Posterior vena cava (tissue), 2 donors: ENCODE measurements around the gene TTLL6. TPM values are rescaled to one million over a fixed set of nuclear protein-coding genes. Genes with fewer than 3 reads are reported as not detected.
"Not testable (repeated sequence)": the region's sequence is repeated elsewhere in the genome, so short reads cannot be mapped to it uniquely, and the experiment has no call there.

Source experiments
- DNase-seq: peaks from one replicate; pipeline ENCODE4 v3.0.0-alpha.2; 2020; ENCODE audit warnings: low spot score
- intact Hi-C, 2 donors: fragments of 100-400 bp; cut with DNase I; formaldehyde crosslinking; loops; one replicate each; pipeline versions ENCODE4 v1.14.1 to v1.14.2; 2022 to 2023
- long read RNA-seq, 2 donors: library from polyadenylated mRNA; unstranded; transcript quantifications; one replicate each; pipeline ENCODE4 v2.0.0, GENCODE V29; 2020 to 2021
- total RNA-seq, 2 donors: library from RNA; stranded (reverse); fragmentation: NEBNext Ultra II Directional; extraction: Animal tissue kit (Norgen Biotek cat#: 25700); gene quantifications; one replicate each; pipeline ENCODE4 v1.2.1, GENCODE V29; 2021
- donor health status: DM: yes; HTN: yes; CAD: no.
- donor health status: DM: yes; HTN: yes; CAD: no.

TTLL6 gene
- under 1 TPM in 1 of 2 donors, not detected in 1; 0.46 TPM for total RNA-seq
- long read RNA-seq, donor 1, partial matches to known transcripts, result 1 of 1 reads
- long read RNA-seq, donor 1, other reads (novel, unspliced or antisense), result 0 of 1 reads
- long read RNA-seq, donor 2, result 0 reads

DNA sequence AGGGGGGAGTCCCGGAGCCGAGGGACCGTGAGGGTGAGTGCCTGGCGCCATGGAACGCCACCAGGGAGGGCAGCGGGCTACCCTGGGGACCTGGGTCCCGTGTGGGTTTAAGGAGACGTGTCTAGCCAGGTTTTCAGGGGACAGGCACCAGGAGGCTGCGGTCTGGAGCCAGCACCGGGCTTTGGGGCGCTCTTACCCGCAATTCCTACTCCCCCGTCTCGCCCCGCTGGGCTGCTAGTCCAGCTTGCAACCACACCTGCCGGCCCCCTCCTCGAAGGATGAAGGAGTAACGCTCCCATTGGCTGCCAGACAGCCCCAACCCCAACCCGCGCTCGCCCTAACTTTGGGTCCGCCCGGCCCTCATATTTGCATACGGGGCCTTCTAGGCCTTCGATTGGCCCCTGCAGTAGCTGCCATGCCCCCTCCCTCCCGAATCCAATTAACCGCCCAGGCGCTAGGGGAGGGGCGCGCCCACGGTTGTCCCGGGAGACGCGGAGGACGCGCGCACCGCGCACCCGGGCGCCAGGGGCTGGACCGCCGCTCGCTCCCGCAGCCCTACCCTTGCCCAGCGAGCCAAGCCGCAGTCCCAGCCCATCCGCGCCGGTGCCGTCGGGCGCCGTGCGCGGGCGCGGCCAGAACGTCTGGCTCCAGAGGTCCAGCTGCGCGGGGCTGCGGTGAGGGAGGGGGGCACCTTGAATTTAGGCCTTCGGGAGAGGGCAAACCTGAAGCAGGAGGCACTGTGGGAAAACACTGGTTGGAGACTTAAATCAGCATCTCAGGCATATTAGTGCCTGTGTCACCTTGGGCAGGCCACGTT lies at the start of gene TTLL6:
Gene TTLL6 (minus strand): TSS at position 456 of the 817 bp plus-strand sequence. CDS start 157 bp downstream, at position 299.
- peak; percentile 92 for DNase-seq
- intact Hi-C loops, result loop anchor here (5.0 kb wide), 1 partner anchor 60 kb away; no protein-coding TSS in a partner anchor

DNA sequence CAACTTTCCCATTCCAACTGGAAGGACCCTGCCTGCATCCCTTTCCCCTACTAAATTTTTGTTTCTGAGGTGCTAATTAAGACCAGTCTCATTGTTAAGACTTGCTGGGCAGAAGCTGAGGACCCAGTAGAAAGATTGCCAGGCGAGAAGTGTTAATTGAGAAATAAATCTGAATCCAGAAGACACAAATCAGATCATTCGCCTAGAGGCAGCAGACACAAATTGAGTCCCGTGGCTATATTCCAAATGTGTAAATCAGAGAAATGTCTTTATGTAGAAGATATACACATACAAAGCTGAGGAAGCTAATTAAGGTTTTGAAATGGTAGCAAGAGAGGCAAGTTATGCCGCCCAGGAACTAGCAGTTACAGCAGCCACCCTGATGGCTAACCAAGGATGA lies 43.4 kb upstream of the TTLL6 start:
- no peak for DNase-seq
- intact Hi-C loops, result no loop called here

DNA sequence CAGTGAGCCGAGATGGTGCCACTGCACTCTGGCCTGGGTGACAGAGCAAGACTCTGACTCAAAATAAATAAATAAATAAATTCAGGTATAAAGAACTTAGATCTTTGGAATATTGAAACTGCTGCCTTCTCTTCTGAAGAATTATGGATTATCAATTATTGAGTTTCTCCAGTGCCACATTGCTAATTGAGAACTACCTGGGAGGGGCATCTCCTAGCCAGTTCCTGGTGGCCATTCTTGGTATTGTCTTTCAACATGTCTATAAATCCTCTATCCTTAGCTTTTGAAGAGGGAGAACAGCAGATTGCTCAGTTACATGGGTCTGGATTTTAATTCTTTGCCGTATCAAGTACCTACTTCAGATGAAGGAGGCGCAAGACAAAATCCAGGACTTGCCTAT lies 43.0 kb upstream of the TTLL6 start:
- DNase-seq, result no peak
- intact Hi-C loops, result no loop called here

DNA sequence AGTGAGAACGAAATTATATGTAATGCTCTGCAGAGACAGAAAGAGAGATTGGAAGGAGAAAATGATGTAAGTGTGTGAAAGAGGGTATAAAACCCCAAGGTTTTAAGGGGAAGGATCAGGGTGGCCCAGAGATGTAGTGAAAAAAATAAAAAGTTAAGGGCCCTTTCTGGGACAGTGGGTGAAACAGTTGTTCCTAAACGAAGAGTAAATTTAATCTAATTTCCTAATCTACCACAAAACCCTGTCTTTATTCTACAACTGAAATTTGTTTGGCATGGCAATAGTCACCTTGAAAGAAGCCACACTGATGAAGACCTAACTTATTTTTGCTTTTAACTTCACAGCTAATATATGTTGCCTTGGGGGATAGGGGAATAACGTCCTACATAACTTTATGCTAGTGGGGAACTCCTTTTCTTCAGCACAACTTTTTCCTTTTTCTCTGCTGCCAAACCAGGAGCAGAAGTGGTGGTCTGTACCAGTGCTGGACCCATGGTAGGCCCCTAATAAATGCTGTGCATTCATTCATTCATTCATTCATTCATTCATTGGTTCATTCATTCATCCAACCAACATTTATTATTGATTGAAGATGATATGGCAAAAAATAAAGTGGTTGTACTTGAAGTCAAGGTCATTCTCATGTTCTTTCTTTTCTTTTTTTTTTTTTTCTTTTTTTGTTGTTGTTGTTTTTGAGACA lies 39.2 kb upstream of the TTLL6 start:
- no peak for DNase-seq
- intact Hi-C loops, result no loop called here

DNA sequence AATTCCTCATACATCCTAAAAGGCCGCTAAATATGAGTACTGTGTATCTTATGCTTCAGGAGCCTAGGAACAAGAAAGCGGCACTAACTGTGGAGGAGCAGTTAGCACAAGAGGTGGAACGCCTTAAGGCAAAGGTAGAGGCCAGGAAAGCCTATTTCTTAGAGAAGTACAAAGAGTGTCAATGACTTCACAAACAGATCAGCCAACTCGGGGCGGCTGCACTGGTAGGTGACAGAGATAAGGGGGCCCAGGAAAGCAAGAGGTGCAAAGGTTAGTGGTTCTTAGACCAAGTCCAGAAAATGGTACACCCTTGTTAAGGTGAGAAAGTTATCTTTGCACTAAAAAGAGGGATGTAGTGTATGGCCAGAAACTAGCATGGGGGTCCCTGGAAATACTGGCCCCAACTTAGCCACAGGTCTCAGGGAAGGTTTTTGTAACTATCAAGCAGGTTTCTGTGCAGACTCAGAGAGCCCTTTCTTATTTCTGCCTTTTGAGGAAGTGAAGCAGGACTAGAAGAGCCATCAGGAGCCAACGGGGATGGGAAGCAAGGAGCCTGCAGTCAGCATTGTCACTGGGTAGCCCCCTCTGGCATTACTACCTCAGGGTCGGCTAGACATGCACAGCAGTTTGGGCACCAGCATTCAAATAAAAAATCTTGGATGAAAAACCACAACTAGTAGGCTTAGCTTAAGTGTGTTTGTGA lies 37.9 kb upstream of the TTLL6 start:
- intact Hi-C loops, result no loop called here
- DNase-seq, result no peak

DNA sequence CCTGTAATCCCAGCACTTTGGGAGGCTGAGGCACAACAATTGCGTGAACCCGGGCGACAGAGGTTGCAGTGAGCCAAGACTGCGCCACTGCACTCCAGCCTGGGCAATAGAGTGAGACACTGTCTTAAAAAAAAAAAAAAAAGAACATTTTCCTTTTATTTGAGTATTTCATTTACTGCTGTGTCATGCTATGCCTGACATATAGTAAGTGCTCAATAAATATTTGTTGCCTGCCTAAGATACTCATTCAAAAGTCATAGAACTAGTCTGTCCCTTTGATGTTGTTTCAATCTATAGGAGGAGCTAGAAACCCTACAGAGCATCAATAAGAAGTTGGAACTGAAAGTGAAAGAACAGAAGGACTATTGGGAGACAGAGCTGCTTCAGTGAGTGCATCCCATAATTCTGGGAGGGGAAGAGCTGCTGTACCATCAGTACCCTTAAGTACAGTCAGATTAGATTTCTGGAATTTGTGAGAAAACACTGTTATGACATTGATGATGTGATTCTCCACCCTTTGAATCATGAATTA lies 33.8 kb upstream of the TTLL6 start:
- intact Hi-C loops, result no loop called here
- no peak for DNase-seq

DNA sequence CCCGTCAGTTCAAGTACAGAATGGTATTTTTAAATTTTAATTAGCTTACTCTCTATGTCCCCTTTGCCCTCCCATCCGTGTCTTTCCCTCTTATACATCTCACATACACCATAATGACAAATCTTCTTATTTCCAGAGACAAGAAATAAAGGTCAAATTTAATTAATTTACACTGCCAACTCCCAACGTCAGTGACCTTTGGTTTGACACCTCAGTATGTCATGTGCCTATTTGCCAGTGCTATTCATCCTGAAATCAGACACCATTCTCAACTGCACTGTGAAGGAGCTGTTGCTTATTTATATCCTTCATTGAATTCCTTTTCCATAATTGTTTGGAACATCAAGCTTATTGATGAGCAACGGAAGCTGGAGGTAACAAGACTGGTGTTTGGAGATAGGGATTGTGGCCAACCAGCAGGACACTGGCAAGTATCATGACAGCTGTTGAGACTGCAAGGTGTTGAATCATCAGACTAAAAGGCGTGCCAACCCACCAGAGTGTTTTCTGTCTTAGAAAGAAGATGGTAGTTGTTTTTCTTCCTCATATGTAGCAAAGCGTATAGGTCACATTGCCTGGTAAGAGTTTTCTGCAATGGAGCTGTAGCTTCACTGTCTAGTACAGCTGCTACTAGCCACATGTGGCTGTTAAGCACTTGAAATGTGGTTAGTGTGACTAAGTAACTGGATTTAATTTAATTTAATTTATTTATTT lies 26.3 kb upstream of the TTLL6 start:
- intact Hi-C loops, result no loop called here
- DNase-seq, result no peak

DNA sequence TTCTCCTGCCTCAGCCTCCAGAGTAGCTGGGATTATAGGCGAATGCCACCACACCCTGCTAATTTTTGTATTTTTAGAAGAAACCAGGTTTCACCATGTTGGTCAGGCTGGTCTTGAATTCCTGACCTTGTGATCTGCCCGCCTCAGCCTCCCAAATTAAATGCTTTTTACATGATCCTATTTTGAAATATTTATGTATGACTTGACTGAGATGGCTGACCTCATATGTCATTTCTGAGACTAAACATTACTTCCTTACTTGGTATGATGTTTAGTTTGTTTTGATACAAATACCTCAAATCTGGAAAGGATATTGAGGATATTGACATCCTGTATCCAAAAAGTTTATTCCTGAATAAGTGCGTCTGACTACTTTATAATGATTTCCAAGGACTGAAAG lies 25.7 kb upstream of the TTLL6 start:
- DNase-seq, result no peak
- intact Hi-C loops, result no loop called here

DNA sequence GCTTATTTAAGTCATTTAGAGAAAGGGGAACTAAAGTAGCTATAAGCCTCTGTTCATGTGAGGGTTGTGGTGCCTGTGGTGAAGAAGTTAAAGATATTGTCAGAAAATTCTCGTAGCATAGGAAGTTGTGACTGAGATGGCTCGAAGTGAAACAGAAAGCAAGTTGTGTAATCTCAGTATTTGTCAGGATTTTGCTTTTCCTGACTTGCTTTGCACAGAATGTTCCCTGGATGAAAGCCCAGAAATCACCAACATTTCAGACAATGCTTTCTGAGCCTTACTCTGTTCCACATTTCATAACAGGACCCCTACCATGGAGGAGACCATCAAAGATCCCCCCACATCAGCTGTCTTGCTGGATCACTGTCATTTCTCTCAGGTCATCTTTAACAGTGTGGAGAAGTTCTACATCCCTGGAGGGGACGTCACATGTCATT lies 24.4 kb upstream of the TTLL6 start:
- intact Hi-C loops, result no loop called here
- DNase-seq, result no peak

DNA sequence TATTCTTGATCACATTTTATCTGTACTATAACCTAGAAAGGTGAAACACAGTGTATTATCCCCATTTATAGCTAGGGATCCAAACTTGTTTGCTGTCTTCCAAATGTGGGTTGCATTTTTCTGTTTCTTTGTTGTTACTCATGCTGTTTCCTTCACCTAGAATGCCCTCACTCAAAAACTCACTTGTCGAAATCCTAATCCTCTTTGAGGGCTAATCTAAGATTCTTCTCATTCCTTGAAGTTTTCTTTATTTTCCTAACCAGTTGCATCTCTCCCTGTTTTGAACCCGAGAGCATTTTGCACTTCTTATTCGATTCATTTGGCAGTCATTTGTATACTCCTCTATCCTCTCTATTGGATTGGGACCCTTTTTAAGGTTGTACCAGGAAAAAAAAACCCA lies 23.4 kb upstream of the TTLL6 start:
- intact Hi-C loops, result no loop called here
- DNase-seq, result no peak

DNA sequence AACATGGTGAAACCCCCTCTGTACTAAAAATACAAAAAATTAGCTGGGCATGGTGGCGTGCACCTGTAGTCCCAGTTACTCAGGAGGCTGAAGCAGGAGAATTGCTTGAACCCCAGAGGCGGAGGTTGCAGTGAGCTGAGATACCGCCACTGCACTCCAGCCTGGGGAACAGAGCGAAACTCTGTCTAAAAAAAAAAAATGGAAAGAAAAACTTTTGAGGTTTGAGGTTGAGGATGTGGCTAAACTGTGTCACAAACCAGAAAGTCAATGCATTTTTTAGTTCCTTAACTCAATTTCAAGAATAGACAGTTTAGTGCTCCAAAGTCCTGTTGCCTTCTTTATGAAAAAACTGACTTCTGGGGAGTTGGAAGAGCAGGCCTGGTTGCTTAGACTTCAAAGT lies 20.4 kb upstream of the TTLL6 start:
- DNase-seq, intact Hi-C loops: not testable (repeated sequence)

DNA sequence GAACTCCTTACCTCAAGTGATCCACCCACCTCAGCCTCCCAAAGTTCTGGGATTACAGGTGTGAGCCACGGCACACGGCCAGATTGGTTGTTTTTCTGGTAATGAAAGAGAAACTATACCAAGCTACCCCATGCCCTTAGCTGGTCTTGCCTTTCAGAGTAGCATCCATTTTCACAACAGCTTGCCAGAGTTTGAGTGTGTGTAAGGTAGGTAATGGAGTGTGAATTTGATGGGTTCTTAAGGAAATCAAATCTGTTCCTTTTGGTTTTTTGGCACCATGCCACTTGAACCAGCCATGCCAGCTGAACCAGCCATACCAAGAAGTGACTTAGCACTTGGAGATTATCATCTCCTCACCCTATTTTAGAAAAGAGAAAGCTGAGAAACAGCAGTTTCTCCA lies 18.9 kb upstream of the TTLL6 start:
- intact Hi-C loops, result no loop called here
- no peak for DNase-seq

DNA sequence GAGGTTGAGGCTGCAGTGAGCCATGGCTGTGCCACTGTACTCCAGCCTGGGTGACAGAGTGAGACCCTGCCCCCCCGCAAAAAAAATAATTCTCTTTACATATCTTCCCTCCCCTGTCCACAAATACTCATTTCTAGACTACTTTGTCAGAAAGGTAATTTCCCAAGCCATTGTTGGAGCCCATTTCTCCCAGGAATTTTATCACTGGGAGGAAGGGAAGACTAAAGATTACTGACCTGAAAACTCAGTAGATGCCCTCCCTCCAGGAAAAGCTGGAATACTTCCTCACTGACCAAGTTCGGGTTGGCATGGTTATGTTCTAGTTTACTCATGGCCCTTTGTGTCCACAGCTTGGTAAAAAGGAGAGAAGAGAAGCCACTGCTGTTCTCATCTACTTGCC lies 17.9 kb upstream of the TTLL6 start:
- intact Hi-C loops, result no loop called here
- no peak for DNase-seq

DNA sequence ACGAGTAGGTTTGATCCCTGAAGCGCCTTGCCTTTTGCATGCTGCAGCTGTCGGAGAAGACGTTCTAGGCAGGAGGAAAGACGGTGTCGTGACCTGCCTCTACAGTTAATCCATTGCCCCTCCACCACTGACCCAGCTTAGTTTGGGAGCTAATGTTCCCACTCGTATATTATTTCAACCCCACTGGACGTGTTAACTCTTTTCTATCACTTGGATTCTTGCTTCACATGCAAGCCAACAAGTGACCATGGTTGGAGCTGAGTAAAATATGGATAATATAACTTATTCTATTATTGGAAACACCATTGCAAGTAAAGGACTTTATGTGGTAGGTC lies 14.5 kb upstream of the TTLL6 start:
- intact Hi-C loops, result no loop called here
- DNase-seq, result no peak

DNA sequence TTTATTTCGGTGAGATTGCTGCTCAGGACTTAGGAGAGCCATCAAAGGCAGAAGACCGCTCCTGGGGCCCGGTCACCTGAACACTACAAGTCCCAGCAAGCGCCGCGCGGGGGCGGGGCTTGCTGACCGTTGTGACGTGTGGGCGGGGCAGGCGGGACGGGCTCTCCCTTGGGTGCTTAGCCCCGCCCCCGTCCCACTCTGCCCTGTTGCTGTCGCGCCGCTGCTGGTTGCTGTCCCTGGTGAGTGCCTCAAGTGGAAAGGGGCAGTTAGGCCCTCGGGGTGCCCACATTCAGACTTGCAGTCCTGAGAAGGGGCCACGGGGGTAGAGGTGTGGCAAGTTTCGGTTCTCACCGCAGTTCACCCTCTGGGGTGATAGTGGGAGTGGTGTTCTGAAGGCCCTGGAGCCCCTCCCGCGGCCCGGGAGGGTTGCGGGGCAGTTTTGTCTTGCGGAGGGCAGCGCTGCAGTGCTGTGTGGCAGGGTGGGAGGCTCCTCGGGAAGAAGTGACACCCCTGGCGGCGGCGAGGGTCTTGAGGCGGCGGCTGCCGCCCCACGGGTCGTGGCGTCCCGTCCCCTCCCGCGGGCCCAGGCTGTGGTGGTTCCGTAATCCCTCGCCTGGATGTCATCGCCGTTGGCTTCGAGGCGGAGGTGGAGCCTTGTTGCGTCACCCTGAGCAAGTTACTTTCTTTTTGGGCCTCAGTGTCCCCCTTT lies 14.0 kb upstream of the TTLL6 start, which contains the start of gene CALCOCO2:
Gene CALCOCO2 (plus strand): TSS at position 196 of the 709 bp plus-strand sequence. CDS start 10,673 bp downstream, outside the sequence.
- peak; percentile 97 for DNase-seq
- intact Hi-C loops, result no loop called here

DNA sequence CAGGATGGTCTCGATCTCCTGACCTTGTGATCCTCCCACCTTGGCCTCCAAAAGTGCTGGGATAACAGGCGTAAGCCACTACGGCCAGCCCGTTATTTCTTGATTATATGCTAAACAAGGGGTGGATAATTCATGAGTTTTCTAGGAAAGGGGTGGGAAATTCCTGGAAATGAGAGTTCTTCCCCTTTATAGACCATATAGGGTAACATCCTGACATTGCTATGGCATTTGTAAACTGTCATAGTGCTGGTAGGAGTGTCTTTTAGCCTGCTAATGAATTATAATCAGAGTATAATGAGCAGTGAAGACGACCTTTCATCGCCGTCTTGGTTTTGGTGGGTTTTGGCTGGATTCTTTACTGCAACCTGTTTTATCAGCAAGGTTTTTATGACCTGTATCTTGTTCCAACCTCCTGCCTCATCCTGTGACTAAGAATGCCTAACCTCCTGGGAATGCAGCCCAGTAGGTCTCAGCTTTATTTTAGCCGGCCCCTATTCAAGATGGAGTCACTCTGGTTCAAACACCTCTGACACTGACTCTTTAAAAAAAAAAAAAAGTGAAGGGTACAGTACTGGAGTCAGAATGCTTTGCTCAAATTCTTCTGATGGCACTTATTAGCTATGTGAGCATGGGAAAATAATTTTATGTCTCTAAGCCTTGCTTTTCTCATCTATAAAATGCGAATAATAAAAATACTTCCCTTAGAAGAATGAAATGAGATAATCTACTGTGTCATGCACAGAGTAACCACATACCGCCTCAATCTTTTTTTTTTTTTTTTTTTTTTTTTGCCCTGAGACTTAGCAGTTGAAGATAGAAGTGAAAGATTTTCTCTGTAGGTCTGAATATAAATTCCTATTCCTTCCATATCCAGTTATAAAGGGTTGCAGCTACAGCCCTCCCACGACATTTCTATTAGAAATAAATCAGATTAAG lies 8.7 kb upstream of the TTLL6 start:
- no peak for DNase-seq
- intact Hi-C loops, result no loop called here

DNA sequence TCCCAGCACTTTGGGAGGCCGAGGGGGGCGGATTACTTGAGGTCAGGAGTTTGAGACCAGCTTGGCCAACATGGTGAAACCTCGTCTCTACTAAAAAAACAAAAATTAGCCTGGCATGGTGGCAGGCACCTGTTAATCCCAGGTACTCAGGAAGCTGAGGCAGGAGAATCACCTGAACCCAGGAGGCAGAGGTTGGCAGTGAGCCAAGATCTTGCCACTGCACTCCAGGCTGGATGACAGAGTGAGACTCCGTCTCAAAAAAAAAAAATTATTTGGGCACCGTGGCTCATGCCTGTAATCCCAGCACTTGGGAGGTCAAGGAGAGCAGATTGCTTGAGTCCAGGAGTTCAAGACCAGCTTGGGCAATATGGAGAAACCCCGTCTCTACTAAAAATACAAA lies 3.9 kb upstream of the TTLL6 start:
- DNase-seq, intact Hi-C loops: not testable (repeated sequence)
